Stimulated activated CD8-positive, alpha-beta memory T cell treated with anti-CD3 and anti-CD28 coated beads, Interleukin-2, amount 100 ng/mL, for 1 hour (primary cell): Measurements from ENCODE around the gene TUB.

Source experiments
- DNase-seq, 2 donors: peaks; one replicate each; pipeline ENCODE4 v3.0.0-alpha.2; 2020; ENCODE audit warnings: low read depth in 2 of 2

The TUB gene

DNA sequence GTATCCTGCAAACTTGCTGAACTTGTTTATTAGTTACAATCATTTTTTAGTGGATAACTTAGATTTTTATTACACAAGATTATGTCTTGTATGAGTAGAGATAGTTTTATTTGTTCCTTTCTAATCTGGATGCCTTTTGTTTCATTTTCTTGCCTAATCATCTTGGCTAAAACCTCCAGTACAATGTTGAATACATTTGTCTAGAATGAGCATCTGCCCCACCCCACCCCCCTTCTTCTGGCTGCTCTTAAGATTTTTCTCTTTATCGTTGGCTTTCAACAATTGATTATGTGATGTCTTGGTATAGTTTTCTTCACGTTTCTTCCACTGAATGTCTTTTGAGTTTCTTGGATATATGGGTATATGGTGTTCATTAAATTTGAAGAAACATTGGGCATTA lies 37.3 kb upstream of the TUB start:
- DNase-seq, result no peak

DNA sequence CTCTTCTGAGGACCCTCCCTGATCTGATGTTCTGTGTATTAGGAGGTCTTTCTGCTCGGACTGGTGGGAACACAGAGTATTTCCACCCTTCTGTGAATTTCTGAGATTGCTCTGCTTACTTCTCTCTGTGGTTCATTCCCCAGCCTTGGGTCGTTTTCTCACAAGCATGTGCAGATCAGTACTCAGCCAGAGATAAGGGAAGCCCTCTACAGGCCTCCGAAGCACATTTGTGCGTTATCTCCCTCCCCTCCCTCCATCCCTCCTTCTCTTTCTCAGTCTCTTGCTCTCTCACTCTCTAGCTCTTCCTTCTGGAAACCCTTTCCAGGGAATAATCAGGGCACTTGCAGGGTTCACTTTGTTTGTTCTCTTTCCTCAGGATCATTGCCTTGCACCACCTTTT lies 35.2 kb upstream of the TUB start:
- DNase-seq, result no peak

DNA sequence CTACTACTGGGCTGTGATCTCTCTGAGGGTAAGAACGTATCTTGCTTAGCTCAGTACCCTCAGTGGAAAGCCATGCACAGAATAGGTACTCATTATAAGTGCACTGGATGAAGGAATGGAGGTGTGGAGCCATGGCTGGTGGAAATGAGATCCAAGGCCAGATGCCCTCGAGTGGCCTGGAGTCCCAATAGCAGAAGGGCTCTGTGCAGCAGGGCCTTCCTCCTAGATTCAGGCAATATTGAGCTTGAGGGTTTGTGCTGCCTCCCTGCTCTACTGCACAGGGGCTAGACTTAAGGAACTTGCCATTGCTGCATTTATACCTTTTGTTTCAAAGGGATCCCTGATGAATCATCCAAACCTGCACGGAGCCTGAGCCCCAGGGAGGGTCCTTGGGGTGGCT lies 33.6 kb upstream of the TUB start:
- DNase-seq, result no peak

DNA sequence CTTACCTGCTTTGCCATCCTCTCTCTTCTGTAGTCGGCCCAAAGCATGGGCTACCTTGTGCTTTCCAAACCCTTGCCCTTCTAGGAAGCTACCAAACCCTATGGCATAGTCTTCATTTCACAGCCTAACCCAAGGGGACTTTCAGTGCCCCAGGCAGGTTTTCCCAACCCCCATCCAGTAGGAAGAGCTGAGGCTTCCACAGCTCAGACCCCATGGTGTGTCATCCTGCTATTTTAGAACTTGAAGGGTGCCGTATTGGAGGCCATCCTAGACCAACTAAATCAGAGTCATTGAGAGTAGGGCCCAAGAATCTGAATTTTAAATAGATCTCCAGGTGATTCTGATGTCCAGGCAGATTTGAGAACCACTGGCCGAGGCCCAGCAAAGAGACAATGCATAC lies 31.9 kb upstream of the TUB start:
- DNase-seq, result no peak

DNA sequence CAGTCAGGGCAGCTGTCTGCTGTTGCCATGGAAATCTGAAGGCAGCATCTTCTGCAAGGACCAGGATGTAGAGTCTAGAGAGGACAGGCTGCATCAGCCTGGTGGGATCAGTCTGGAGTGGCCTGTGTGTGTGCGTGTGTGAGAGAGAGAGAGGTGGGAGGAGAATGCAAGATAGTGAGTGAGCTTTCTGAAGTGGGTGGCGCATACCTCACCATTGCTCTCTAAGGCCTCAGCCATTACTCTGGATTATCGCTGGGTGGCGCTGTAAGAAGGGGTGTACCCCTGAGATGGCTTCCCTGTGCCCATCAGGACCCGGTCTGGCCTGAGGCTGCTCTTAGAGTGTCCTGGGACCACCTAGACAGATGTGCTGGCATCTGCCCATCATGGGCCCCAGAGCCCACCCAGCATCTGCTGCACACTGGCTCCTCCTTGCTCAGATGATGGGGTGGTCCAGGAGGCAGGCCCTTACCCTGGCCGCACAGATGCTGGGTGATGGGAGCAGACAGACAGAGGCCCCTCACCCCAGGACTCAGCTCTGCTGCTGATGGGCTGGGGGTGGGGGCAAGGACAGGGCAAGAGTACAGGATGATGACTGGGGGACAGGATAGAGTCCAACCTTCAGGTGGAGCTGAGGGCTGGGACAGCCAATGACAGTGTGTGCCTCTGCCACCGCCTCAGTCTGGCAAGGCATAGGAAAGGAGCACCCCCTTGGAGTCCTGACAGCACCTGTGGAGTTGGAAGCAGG lies 25.7 kb upstream of the TUB start:
- DNase-seq, result no peak

DNA sequence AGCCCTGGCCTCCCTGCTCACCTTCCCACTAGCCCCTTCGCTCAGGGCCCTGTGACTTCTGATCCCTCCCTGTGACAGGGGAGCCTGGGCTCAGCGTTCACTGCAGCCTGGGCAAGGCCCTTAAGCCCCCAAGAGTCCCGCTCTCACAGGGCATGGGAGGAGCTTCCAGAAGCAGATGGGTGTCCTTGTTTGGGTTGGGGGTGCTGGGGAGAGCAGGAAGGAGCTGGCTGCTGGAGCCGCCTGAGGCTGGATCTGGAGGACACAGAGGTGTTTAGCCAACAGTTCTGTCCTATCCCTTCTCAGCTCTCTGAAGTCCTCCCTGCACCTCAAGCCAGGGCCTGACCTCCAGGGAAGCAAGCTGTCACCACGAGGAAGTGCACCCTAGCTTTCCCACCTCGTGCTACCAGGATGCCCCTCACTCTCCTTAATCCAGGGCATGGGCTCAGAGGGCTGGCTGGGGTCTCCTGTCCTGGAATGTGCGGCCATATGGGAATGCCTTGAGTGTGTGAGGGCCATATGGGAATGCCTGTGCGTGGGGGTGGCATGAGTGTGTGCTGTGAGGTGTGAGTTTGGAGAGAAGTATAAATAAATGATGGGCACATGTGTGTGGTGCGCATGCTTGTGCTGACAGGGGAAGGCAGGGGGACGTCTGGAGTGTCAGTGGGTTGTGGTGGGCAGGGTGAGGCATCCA lies 25.0 kb upstream of the TUB start:
- no peak for DNase-seq

DNA sequence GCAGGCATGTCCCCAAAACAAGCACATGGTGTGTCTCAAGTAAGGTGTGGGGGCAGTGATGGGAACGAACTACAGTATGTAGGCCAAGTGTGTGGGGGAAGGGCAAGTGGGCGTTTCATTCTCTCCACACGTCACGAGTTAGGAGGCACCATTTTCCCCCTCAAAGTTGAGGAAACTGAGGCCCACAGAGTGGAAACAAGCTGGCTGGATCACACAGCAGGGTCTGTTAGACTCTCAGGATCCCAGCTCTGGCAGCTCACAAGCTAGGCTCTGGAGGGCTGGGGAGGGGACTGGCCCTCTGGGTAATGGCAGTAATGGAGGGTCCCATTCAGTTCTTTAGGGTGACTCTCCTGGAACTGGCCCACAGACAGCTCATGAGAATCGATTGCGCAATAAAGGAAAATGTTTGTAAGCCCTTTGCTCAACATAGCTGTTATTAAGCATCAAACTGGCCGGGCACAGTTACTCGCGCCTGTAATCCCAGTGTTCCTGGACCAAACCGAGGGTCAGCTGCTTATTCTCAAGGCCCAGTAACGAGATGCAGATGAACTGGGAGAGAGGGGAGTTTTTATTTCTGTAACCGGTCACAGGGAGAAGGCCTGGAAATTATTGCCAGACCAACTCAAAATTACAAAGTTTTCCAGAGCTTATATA lies 24.1 kb upstream of the TUB start:
- DNase-seq, result no peak

DNA sequence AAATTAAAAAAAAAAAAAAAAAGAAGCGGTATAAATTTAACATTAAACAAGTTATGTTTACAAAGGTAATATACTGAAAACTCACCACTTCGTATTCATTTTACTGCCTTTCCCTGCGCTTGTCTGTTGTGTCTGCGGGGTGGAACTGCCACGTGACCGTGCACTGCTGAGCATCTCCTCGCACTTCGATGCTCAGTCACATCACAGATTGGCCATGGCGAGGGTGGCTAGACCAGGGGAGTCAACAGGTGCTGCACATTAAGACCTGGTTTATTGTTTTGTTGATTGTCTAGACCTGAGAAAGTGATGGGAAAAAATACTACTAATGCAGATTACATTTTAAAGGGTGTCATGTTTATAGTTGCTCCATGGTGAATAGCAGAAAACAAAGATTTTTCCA lies 22.8 kb upstream of the TUB start:
- no peak for DNase-seq

DNA sequence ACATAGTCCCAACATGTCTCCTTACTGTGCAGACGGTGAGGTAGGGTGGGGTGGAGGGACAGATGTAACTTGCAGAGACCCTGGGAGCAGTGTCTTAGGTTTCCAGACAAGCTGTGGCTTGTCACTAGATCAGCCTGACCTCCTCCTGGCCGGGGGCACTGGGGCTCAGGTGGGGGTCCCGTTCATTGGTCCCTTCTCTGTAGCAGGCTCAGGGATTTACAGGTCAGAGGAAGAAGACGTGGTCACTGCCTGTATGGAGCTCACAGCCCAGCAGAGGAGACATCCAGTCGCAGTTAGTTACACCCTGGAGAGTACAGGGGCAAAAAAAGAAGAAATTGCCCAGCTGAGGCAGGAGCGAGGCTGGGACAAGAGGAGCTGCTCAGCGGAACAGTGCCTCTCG lies 22.0 kb upstream of the TUB start:
- DNase-seq, result no peak

DNA sequence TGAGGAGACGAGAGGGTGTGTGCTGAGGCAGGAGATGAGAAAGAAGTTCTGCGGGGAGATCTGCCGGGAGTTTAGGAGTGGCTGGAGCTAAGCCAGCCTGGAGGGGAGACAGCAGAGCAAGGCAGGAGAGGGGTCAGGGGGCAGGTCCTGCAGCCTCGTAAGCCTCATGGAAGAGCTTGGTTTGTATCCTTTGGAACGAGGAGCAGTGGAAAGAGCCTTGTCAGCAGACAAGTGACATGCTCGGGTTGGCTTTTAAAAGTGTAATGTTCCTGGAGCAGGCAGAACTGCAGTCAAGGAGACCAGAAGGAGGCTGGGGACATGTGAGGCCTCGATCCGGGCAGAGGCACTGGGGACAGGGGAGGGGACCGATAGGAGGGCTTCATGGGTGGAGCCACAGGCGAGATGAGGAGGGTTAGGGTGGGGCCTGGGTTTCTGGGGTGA lies 21.4 kb upstream of the TUB start:
- no peak for DNase-seq

DNA sequence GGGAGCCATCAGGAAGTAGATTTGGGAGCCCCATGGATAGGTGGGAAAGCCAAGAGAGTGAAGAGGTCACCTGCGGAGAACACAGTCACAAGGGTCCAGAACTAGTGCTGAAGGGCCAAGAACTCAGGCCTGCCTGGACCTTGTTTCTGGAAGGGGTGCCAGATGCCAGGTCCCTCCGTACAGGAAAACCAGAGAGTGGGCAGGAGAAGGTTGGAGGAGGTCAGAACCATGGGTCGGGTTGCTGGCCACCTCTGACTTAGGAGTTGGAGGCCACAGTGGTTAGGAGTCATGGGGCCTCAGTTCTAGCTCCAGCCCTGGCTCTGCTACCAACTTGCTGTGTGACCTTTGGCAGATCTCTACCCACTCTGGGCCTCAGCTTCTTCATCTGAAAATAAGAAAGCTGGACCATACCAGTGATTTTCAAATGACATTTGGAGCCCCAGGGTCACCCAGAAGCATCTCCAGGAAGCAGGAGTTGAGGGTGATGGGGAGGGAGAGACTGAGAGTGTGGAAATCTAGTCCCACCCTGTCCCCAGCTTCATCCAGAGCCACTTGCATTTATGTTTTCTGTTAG lies 20.8 kb upstream of the TUB start:
- no peak for DNase-seq

DNA sequence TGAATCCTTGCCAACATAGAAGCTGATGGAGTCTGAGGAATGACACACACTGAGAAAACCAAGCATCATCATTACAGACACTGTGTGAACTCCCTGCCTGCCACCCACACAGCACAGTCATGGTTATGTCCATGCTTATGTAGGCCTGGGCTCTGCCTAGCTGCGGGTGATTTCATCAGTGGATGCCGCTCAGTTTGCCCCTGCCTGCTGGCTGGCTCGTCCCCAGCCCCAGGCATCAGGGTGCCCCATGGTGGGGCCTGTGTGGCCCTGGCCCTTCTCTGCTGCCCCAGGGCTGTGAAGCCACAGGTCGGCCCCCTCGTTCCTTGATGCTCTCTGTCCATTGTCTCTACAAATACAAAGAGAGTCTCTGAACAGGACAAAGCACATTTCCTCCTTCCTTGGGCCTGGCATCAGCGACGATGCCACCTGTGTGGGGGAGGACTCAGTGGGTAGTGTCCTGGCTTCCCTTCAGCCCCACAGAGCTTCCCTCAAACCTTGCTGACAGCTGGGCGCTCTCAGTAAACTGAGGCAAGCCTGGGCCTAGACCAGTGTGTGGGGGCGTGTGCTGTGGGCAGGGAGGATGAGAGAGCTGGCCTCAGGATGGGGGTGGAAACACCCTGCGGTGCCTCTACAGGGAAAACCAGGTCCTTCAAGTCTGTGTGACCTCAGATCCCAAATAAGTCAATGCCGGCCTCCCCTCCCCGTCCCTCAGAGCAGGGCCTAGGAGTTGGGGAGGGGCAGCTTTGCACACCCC lies 20.0 kb upstream of the TUB start:
- DNase-seq, result no peak

DNA sequence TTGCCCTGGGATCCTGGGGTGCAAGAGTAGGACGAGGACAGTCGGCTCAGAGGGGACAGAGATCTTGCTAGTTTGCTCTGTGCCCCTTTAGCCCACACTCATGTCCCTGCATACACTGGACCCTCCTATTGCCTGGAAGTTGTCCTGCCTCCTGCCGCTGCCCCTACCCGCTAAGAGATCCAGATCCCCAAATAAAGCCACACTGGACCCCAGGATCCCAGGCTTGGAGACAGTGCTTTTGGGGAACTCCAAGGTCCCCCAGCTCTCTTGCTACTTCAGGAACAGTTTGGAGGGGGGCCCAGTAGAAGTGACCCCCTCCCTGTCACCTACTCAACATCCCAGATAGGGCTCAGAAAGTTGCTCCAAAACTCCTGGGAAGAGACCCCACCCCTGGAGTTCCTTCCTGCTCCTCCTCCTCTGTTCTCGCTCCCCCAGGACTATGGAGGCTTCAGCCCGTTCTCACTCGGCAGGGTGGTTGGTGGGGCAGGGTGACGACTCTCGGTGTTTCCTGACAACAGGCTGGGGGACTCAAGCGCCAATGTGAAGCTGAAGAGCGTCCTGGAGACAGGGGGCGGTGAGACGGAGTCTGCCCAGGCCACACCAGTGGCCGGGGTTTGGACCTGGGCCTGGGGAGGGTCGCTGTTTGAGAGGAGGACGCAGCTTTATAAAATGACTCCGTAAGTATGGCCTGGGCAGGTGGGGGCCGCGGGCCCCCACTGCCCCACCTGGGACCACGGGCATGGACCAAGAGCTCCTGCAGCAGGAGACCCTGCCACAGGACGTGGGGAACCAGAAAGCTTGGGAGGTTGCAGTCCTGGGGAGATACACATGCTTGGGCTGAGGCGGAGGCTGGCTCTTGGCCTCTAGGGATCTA lies 19.2 kb upstream of the TUB start:
- DNase-seq, result no peak

DNA sequence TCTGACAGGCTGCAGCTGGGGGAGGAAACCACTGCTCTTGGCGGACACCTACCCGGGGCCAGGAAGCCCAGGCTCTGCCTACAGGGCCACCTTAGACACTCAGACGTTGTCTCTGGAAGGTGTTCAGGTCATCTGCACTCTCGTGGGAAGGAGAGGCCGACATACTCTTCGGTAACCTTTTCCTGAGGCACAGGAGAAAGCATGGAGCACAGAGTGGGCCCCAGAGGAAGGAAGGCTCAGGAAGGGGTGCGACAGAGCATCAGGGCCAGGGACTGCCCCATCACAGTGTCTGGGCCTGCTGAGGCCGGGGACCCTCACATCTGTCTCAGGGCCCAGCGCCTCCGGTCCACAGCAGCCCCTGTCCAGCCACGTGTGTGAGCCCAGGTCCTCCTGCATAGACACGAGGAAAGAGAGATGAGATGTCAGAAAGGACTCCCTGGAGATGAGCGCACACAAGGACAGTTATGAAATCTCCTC lies 18.2 kb upstream of the TUB start:
- DNase-seq, result no peak

DNA sequence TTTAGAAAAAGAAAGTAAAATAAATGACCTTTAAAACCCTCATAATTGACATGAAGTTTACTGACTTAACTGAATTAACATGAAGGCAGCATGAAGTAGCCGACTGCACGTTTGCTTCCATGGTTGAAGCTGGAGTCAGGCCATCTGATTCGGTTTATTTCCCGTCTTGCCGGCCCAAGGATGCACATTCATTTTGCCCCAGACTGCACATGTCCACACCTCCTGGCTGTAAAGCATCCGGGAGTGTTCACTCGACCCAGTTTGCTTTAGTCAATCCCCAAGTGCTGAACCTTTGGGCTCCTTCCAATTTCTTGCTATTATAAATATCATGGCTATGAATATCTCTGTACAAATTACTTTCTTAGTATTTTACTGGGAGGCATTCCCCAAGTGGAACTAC lies 17.7 kb upstream of the TUB start:
- DNase-seq, result no peak

DNA sequence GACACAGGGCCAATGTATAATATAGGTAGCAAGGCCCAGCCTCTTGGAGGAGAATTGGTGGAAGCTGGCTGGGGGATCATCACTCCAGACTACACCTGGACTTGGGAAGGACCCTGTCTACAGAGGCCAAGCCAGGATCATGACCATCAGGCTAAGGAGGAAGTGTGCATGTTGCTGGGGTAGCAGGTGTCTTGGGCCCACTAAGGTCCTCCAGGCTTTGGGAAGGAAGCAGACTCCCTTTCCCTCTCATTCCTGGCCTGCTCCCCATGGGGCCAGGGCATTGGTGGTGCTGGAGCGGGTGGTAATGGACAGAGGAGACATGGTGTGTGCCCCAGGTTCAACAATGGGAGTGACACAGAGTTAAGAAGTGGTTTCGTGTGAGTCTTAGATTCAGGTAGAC lies 16.0 kb upstream of the TUB start:
- DNase-seq, result no peak

DNA sequence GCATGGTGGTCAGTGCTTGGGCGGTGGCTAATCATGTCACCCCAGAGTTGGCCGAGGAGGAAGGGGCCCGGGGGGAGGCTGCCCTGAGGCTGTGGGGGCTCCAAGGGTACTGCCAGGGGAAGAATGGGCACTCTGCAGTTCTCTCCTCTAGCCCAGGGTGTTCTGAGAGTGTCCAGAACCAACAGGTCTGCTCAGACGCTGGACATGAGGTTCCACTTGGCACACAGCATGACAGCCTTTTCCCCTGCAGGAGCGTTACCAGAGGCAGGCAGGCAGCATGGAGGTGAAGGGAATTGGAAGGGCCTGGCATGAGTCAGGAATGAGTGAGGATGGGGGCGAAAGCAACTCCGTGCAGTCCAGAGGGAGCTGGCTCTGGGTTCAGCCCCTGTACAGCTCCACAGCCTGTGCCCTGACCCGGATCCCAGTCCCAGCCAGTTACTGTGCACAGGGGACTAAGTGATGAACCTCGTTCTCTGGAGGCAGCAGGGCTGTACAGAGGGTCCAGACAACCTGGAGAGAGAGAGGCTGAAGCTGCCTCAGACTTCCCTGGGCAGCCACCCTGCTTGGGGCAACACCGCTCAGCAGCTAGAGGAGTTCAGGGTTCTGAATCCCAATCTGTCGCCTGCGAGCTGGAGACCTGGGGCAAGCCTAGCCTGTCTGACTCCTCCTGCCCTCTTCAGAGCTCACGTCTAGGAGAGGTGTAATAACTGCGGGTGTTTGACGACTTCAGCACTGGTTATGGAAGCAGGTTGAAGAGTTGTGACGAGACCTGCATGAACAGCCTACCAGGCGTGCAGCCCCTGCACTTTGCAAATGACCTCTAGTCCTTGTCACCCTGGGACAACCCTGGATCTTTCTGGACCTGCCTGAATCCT lies 14.7 kb upstream of the TUB start:
- DNase-seq, result no peak

DNA sequence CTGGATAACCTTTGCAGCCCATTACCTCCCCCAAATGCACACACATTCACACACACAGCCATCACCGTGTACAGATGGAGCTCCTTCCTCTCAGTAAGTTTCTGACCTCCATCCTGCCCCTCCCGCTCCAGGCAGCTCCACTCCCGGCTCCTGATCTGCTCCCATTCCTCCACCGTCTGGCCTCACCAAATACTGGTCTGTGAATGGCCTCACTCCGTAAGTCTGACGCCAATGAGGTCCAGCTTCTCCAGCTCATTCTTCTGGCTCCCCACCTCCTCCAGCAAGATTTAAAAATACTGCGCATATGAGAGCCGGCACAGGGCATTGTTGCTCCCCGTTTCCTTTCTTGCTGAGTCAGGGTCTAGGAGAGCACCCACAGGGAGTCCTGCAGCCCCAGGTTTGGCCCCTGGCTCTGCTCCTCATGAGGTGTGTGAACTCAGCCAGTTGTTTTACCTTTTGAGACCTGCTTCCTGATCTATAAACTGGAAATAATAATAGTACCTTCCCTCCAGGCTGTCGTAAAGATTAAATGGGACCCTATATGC lies 14.0 kb upstream of the TUB start:
- DNase-seq, result no peak

DNA sequence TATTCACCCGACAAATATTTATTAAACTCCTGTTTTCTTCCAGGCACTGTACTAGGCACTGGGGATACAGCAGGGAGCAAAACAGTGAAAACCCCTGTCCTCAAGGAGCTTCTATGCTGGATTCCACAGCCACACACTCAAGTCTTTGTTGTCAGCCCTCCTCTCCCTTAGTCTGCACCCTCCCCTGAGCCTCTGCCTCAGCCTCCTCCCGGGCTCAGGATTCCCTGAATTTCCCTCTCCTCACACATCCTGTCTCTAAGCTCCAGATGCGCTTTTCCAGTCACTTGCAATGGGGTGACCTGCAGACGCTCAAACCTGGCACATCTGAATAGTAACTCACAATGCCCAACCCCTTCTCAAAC lies 13.5 kb upstream of the TUB start:
- no peak for DNase-seq
